Right cardiac atrium (tissue), 5 donors: ENCODE measurements around the gene CRACR2B. TPM values are rescaled to one million over a fixed set of nuclear protein-coding genes. Genes with fewer than 3 reads are reported as not detected.

ENCODE experiments used
- ATAC-seq, 2 donors: fragments of 200-7000 bp; cut with Tn5 transposase; one replicate each; pipeline versions ENCODE4 v1.8.0 to v1.9.1; 2020; ENCODE audit warnings: moderate library complexity in 2 of 2, mild to moderate bottlenecking in 1 of 2
- DNase-seq, 3 donors: peaks; one replicate each; pipeline ENCODE4 v3.0.0-alpha.2; 2020
- H3K27ac ChIP-seq: one replicate; pipeline ENCODE4 v1.5.1; 2013; ENCODE audit warnings: mild to moderate bottlenecking, low read length, control low read depth, moderate library complexity
- H3K27me3 ChIP-seq: one replicate; pipeline ENCODE4 v1.6.1; 2013; ENCODE audit not compliant: control insufficient read depth, insufficient read depth
- H3K4me1 ChIP-seq: one replicate; pipeline ENCODE4 v1.6.1; 2013; ENCODE audit warnings: low read length; ENCODE audit not compliant: control insufficient read depth, insufficient read depth
- H3K4me3 ChIP-seq: one replicate; pipeline ENCODE4 v1.5.1; 2013; ENCODE audit warnings: low read length, control low read depth
- H3K9me3 ChIP-seq: one replicate; pipeline ENCODE4 v1.6.1; 2013; ENCODE audit warnings: low read length; ENCODE audit not compliant: control insufficient read depth
- WGBS: extraction: QIAGEN DNeasy Blood & Tissue Kit; methylation state at CpG from one replicate; pipeline ENCODE4 v1.1.7; 2013; 5-methylcytosine and 5-hydroxymethylcytosine counted together
- intact Hi-C, 4 donors: fragments of 100-400 bp; cut with DNase I; formaldehyde crosslinking; loops; one replicate each; pipeline versions ENCODE4 v1.11.0 to v1.14.0; 2022 to 2023
- polyA plus RNA-seq: library from polyadenylated mRNA; stranded (reverse); fragments of 200-250 nt; gene quantifications from one replicate; pipeline ENCODE4 v1.2.3, GENCODE V29; 2013
- total RNA-seq, 4 donors: library from RNA; stranded (reverse); fragmentation: NEBNext Ultra II Directional; extraction: Animal tissue kit (Norgen Biotek cat#: 25700); gene quantifications; one replicate each; pipeline ENCODE4 v1.2.1, GENCODE V29; 2021
- donor health status: healthy with polysubstance abuse.
- donor health status: DM: no; HTN: yes; CAD: no.
- donor health status: DM: no; HTN: no; CAD: no.
- donor health status: DM: no; HTN: yes; CAD: no; lungs with severe emphysema.
- donor health status: DM: yes; HTN: yes; CAD: no.

The CRACR2B gene
- total and polyA plus RNA-seq, 5 donors, result 18.9 to 42.6 (median 22.5) TPM

GRCh38 chr11:788953-789940 is 38.5 kb upstream of the CRACR2B start:
- intact Hi-C loops, result no loop called here
- Histone ChIP-seq H3K4me1 (no peaks in the 10 kb centered on the region), H3K4me3 (no peak overlapping the region), H3K27me3 (no peaks in the 10 kb centered on the region), H3K9me3 (no peaks in the 10 kb centered on the region), H3K27ac (no peak overlapping the region)
- DNase-seq, result peak in 1 of 3 donors; percentile 58
- no peak for ATAC-seq
- WGBS, result 38% methylated on average over 31 of the region's 31 CpGs

GRCh38 chr11:789943-790342 is 37.8 kb upstream of the CRACR2B start, which contains the start of gene CEND1:
Gene CEND1 (minus strand): TSS chr11:790090. CDS start chr11:788576, 1,514 bp downstream.
- Histone ChIP-seq H3K4me3 (no peak within 1 kb of the TSS), H3K9me3 (no peaks in the 10 kb centered on the region), H3K27me3 (no peaks in the 10 kb centered on the region), H3K27ac (no peak within 1 kb of the TSS), H3K4me1 (no peaks in the 10 kb centered on the region)
- DNase-seq (peak in 1 of 3 donors; percentile 71), ATAC-seq (peak in 1 of 2 donors; percentile 4)
- intact Hi-C loops, result no loop called here
- WGBS, result 6% methylated on average over 44 of the region's 44 CpGs

- Histone ChIP-seq H3K4me1 (no peaks in the 10 kb centered on the region), H3K9me3 (no peaks in the 10 kb centered on the region), H3K27ac (no peak overlapping the region), H3K27me3 (no peaks in the 10 kb centered on the region), H3K4me3 (no peak overlapping the region)
- whole genome bisulfite sequencing, result 65% methylated on average over 18 of the region's 18 CpGs
- intact Hi-C loops, result no loop called here
- DNase-seq (peak in 2 of 3 donors; percentile 15 to 55), ATAC-seq (no peak)
These were observed 36.8 kb upstream of the CRACR2B start for GRCh38 chr11:790721-791564.

- no peak for ATAC-seq
- peaks cover 5% of the 10 kb centered on the region for H3K4me1 ChIP-seq
- H3K27me3 ChIP-seq, result no peaks in the 10 kb centered on the region
- 93% methylated on average over 49 of the region's 49 CpGs for WGBS
- no peaks in the 10 kb centered on the region for H3K9me3 ChIP-seq
- no peak overlapping the region for H3K27ac ChIP-seq
- intact Hi-C loops, result no loop called here
- peak in 2 of 3 donors; percentile 59 to 62 for DNase-seq
- H3K4me3 ChIP-seq, result no peak overlapping the region
These were observed 35.8 kb upstream of the CRACR2B start for GRCh38 chr11:791658-792534.

GRCh38 chr11:792535-792821 is 35.2 kb upstream of the CRACR2B start:
- intact Hi-C loops, result no loop called here
- DNase-seq (peak in 1 of 3 donors; percentile 63), ATAC-seq (no peak)
- Histone ChIP-seq H3K4me3 (no peak overlapping the region), H3K9me3 (no peaks in the 10 kb centered on the region), H3K27me3 (no peaks in the 10 kb centered on the region), H3K27ac (no peak overlapping the region), H3K4me1 (peaks cover 6% of the 10 kb centered on the region)
- 89% methylated on average over 15 of the region's 15 CpGs for WGBS

GRCh38 chr11:792873-793272 is 34.8 kb upstream of the CRACR2B start:
- H3K27me3 ChIP-seq, result no peaks in the 10 kb centered on the region
- intact Hi-C loops, result no loop called here
- DNase-seq (no peak), ATAC-seq (no peak)
- peaks cover 6% of the 10 kb centered on the region for H3K4me1 ChIP-seq
- no peak overlapping the region for H3K27ac ChIP-seq
- no peaks in the 10 kb centered on the region for H3K9me3 ChIP-seq
- WGBS, result 95% methylated on average over 13 of the region's 13 CpGs
- H3K4me3 ChIP-seq, result no peak overlapping the region

- DNase-seq (no peak), ATAC-seq (no peak)
- peaks cover 6% of the 10 kb centered on the region for H3K4me1 ChIP-seq
- intact Hi-C loops, result no loop called here
- 85% methylated on average over 7 of the region's 7 CpGs for WGBS
- H3K27ac ChIP-seq, result no peak overlapping the region
- no peaks in the 10 kb centered on the region for H3K27me3 ChIP-seq
- H3K4me3 ChIP-seq, result no peak overlapping the region
- no peaks in the 10 kb centered on the region for H3K9me3 ChIP-seq
These were observed 34.2 kb upstream of the CRACR2B start for GRCh38 chr11:793556-793955.

- Histone ChIP-seq H3K4me1 (peaks cover 6% of the 10 kb centered on the region), H3K27ac (no peak overlapping the region), H3K9me3 (no peaks in the 10 kb centered on the region), H3K4me3 (no peak overlapping the region), H3K27me3 (no peaks in the 10 kb centered on the region)
- no peak for DNase-seq
- ATAC-seq, result no peak
- 89% methylated on average over 31 of the region's 31 CpGs for WGBS
- intact Hi-C loops, result no loop called here
These were observed 33.5 kb upstream of the CRACR2B start for GRCh38 chr11:794013-794765.

GRCh38 chr11:794766-795633 is 32.7 kb upstream of the CRACR2B start:
- intact Hi-C loops, result no loop called here

More at GRCh38 chr11:794766-795633, 32.7 kb upstream of the CRACR2B start:
- H3K27ac ChIP-seq, result no peak overlapping the region
- WGBS, result 68% methylated on average over 38 of the region's 38 CpGs
- DNase-seq (no peak), ATAC-seq (no peak)
- H3K4me1 ChIP-seq, result peaks cover 6% of the 10 kb centered on the region
- no peaks in the 10 kb centered on the region for H3K27me3 ChIP-seq
- H3K9me3 ChIP-seq, result no peaks in the 10 kb centered on the region
- H3K4me3 ChIP-seq, result peak overlapping the region; percentile 46
